Measurements from ENCODE around the gene CHAD.

DNA sequence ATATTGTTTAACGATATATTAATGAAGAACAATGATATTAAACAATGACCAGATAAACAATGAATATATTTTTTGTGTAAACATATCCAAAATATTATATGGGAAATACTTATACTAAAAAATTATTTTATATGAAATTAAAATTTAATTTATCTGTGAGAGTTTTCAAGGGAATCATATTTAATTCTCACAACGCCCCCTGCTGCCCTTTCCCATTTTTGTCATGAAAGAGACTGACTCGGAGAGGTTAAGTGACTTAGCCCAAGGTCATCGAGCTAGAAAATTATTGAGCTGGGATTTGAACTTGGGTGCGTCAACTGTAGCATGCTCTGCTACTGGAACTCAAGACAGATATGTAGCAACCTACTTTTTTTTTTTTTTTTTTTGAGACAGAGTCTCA is 32.4 kb upstream of the CHAD start:
- TF ChIP-seq POLR2AphosphoS5 (IDR thresholded peaks at IDR 0.05; ENCODE audit: borderline replicate concordance, low read depth, low read length) (no peak), EZH2 (IDR thresholded peaks at IDR 0.05) (no peak), FOXP2 (optimal IDR thresholded peaks at IDR 0.05; ENCODE audit: control extremely low read depth, extremely low read length, insufficient read depth) (no peak)
